Colon (tissue), 2 donors: ENCODE measurements around the gene BCL7A.
"Not testable (repeated sequence)": the region's sequence is repeated elsewhere in the genome, so short reads cannot be mapped to it uniquely, and the experiment has no call there.

ENCODE experiments used
- FAIRE-seq: peaks from 2 replicates; lab custom pipeline; 2012; peaks lifted over from hg19 to GRCh38; lab: Jason Lieb, UNC
- donor health status: control.
- donor health status: control.

Gene BCL7A

GRCh38 chr12:122028165-122028904 lies 6.7 kb downstream of the BCL7A start:
- FAIRE-seq: no peak

- FAIRE-seq: no peak
These were observed 7.3 kb downstream of the BCL7A start for GRCh38 chr12:122028905-122029560.

- no peak for FAIRE-seq
These were observed 8.1 kb downstream of the BCL7A start for GRCh38 chr12:122029620-122030423.

GRCh38 chr12:122030424-122031035 lies 8.8 kb downstream of the BCL7A start:
- no peak for FAIRE-seq

- no peak for FAIRE-seq
These were observed 9.9 kb downstream of the BCL7A start for GRCh38 chr12:122031342-122032216.

- no peak for FAIRE-seq
These were observed 10.9 kb downstream of the BCL7A start for GRCh38 chr12:122032580-122032979.

- FAIRE-seq: no peak
These were observed 13.6 kb downstream of the BCL7A start for GRCh38 chr12:122035292-122035691.

- FAIRE-seq: no peak
These were observed 14.5 kb downstream of the BCL7A start for GRCh38 chr12:122036153-122036552.

- no peak for FAIRE-seq
These were observed 19.1 kb downstream of the BCL7A start for GRCh38 chr12:122040579-122041386.

GRCh38 chr12:122041458-122041857 lies 19.8 kb downstream of the BCL7A start:
- FAIRE-seq: not testable (repeated sequence)

GRCh38 chr12:122042910-122043309 lies 21.2 kb downstream of the BCL7A start:
- no peak for FAIRE-seq

- FAIRE-seq: no peak
These were observed 21.8 kb downstream of the BCL7A start for GRCh38 chr12:122043476-122043875.

GRCh38 chr12:122045262-122045661 lies 23.6 kb downstream of the BCL7A start:
- FAIRE-seq: no peak

- no peak for FAIRE-seq
These were observed 24.5 kb downstream of the BCL7A start for GRCh38 chr12:122046145-122046544.

- FAIRE-seq: no peak
These were observed 26.5 kb downstream of the BCL7A start for GRCh38 chr12:122048151-122048550.

- no peak for FAIRE-seq
These were observed 28.1 kb downstream of the BCL7A start for GRCh38 chr12:122049827-122050226.

- no peak for FAIRE-seq
These were observed 29.0 kb downstream of the BCL7A start for GRCh38 chr12:122050706-122051105.

- FAIRE-seq: no peak
These were observed 29.7 kb downstream of the BCL7A start for GRCh38 chr12:122051231-122051876.

- no peak for FAIRE-seq
These were observed 30.6 kb downstream of the BCL7A start for GRCh38 chr12:122052285-122052684.
